Measurements from ENCODE around the gene SH3PXD2B.
"Not testable (repeated sequence)": the region's sequence is repeated elsewhere in the genome, so short reads cannot be mapped to it uniquely, and the experiment has no call there.

SH3PXD2B gene

DNA sequence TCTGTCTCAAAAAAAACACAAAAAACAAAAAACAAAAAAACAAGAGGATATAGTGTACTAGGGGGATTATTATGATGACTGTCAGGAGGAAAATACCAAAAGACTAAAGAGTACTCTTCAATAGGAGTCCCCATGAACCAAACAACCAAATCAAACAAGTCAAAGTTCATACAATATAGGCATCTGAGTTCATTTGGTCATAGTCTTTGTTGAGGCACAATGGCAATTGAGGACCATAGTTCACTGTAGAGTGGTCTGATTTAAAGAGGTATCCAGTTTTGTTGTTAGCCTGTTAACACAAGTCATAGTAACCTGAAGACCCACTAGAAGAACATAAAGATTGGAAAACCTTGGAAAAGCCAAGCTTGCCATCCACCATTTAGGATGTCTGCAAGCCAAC lies 159.5 kb downstream of the SH3PXD2B start:
- no peak for DNase-seq (ENCODE audit: low read depth)

GRCh38 chr5:172293745-172294342 lies 160.5 kb downstream of the SH3PXD2B start:
- DNase-seq (ENCODE audit: low read depth) = no peak

DNA sequence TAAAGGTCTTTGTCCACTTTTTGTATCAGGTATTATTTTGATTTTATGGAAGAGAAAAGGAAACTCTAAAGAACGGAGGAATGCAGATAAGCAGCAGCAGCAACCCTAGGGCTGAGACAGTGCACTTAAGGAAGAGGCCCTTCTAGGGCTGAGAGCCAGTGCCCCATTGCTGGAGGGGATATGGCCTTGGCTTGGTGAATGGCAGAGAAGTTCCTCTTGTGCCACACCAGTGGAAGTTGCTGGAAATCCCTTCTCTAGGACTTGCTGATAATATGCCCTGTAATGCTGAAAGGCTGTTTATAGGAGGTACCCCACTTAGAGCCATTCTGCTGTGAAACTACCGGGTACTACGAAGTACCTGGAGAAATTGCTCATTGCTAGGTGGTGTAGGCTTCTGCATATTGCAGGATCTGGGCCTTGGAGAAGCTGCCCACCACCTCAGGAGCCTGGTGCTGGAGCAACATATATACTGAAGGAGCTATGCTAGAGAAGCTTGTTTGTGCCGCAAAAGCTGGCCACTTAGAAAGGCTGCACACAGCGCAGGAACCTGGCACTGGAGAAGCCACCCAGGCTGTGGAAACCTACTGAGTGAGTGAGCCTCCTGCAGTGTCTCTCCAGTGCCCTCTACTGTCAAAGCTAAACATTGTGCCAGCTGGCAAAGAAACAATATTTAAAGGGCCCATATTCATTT lies 161.1 kb downstream of the SH3PXD2B start:
- DNase-seq (ENCODE audit: low read depth) = no peak

GRCh38 chr5:172291837-172292236 lies 162.5 kb downstream of the SH3PXD2B start:
- DNase-seq (ENCODE audit: low read depth) = not testable (repeated sequence)

DNA sequence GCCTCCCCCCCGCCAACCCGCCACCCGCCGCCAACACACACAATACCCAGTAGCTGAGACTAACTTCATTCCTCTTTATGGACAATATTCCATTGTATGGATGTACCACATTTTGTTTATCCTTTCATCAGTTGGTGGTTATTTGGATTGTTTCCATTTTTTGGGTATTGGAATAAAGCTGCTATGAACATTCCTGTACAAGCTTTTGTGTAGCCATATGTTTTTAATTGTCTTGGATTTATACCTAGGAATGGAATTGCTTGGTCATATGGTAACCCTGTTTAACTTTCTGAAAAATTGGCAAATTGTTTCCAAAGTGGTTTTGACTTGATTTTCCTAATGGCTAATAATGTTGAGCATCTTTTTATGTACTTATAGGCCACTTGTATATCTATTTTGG lies 165.9 kb downstream of the SH3PXD2B start:
- DNase-seq (ENCODE audit: low read depth) = no peak

DNA sequence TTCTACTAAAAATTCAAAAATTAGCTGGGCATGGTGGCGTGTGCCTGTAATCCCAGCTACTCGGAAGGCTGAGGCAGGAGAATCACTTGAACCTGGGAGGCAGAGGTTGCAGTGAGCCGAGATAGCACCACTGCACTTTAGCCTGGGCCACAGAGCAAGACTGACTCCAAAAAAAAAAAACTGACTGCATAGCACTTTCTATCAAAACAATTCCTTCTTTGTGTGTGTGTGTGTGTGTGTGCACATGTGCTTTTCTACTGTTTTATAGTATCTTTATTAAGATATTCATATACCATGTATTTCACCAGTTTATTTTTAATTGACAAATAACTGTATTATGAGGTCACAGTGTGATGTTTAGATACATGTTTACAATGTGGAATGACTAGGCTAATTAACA lies 167.2 kb downstream of the SH3PXD2B start:
- not testable (repeated sequence) for DNase-seq (ENCODE audit: low read depth)

- no peak for DNase-seq (ENCODE audit: low read depth)
Observed at GRCh38 chr5:172285226-172286143, 168.8 kb downstream of the SH3PXD2B start.

- no peak for DNase-seq (ENCODE audit: low read depth)
Observed at GRCh38 chr5:172284611-172284980, 169.7 kb downstream of the SH3PXD2B start.

GRCh38 chr5:172283862-172284610 lies 170.3 kb downstream of the SH3PXD2B start:
- no peak for DNase-seq (ENCODE audit: low read depth)

GRCh38 chr5:172283020-172283861 lies 171.1 kb downstream of the SH3PXD2B start, which contains the start of gene UBTD2:
Gene UBTD2 (minus strand): TSS chr5:172283764. CDS start chr5:172283665, 99 bp downstream.
- DNase-seq (ENCODE audit: low read depth) = no peak

DNA sequence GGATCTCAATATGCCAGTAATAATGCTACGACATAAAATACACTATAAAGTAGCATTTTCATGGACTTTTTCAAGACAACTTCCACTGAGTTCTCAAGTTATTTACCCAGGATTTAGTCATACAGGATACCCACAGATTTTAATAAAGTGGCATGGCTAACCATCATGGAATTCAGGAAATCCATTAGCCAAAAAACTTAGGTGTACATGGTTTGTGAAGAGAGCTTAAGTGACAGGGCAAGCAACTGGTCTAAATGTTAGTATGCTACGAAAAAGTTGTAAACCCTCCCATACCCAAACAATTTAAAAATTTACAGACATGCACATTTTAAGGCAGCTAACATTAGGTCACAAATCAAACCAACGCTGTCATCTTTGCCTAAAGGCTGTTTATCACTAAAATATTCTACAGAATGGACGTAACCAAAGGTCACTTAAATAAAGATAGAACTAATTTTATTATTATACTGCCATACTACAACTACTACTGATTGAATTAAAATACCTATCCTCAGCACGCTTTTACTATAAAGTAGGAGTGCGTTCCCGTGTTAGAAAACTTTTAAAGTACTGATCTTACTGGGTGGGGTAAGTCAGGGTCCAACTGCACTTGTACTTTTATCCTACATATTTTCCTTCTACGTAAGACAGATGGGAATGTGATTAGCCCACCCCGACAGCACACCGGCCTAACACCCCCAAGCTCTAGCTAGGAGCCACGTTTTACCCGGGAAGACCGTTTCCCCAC lies 171.9 kb downstream of the SH3PXD2B start:
- no peak for DNase-seq (ENCODE audit: low read depth)

DNA sequence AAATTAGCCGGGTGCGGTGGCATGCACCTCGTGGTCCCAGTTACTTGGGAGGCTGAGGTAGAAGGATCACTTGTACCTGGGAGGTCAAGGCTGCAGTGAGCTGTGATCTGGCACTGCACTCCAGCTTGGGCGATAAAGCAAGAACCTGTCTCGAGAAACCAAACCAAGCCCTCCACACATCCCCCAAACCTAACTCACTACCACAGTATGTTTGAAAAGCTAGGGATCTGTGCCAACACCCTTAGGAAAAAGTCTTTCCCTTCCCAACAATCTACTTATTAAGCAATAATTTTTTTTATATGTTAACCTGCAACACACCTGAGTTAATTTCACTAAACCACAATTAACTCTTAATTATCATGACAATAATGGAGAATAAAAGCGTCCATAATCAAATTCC lies 173.0 kb downstream of the SH3PXD2B start:
- no peak for DNase-seq (ENCODE audit: low read depth)

DNA sequence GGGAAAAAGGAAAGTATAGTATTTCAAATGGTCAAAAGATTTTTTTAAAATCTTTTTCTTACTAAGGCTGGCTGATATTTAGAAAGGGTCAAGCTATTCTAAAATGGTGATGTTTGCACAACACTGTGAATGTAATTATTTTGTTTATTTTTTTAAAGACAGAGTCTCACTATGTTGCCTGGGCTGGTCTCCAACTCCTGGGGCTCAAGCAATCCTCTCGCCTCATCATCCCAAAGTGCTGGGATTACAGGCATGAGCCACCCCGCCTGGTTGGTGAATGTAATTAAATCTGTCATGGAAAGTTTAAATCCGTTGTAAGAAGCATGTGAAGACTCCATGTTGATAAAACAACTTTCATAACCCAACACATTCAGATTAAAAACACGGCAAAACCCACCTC lies 173.4 kb downstream of the SH3PXD2B start:
- no peak for DNase-seq (ENCODE audit: low read depth)

DNA sequence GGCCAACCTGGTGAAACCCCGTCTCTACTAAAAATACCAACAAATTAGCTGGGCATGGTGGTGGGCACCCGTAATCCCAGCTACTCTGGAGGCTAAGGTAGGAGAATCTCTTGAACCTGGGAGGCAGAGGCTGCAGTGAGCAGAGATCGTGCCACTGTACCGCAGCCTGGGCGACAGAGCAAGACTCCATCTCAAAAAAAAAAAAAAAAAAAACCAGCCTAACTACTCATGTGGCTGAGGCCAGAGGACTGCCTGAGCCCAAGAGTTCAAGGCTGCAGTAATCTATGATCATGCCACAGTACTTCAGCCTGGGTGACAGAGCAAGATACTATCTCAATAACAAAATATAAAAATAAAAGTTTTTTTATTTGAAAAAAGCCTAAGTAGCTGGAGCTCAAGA lies 174.0 kb downstream of the SH3PXD2B start:
- DNase-seq (ENCODE audit: low read depth) = no peak

GRCh38 chr5:172278356-172278755 lies 176.0 kb downstream of the SH3PXD2B start:
- DNase-seq (ENCODE audit: low read depth) = no peak

GRCh38 chr5:172276214-172276613 lies 178.1 kb downstream of the SH3PXD2B start:
- no peak for DNase-seq (ENCODE audit: low read depth)

Measured in non-pigmented ciliary epithelial cell (primary cell).